Measurements from ENCODE around the gene ENHO.

Gene ENHO

DNA sequence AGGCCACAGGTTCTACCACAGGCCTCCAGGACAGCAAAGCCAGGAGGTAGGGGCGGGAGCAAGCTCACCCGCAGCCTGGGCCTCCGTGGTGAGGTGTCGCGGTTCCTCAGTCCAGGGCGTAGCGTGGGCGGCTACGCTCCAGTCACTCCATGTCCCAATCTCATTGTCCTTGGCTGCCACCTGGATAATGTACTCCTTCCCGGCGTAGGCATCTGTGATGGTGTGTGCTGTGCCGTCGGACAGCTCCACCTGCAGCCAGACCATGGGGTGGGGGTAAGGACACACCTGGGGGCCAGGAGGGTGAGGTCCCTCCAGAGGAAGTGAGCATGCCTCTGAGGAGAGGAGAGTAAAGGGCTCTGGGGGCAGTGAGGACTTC lies 29.8 kb upstream of the ENHO start:
- no peak overlapping the region for H3K27ac ChIP-seq (ENCODE audit: low read depth, low read length)
- no peaks in the 10 kb centered on the region for H4K20me1 ChIP-seq (ENCODE audit: control insufficient read depth, insufficient read depth, low read depth, low read length)
- no peak for TF ChIP-seq EZH2phosphoT487 (IDR thresholded peaks at IDR 0.05; ENCODE audit: borderline replicate concordance, low read length)
- TF ChIP-seq, protein P1, sequence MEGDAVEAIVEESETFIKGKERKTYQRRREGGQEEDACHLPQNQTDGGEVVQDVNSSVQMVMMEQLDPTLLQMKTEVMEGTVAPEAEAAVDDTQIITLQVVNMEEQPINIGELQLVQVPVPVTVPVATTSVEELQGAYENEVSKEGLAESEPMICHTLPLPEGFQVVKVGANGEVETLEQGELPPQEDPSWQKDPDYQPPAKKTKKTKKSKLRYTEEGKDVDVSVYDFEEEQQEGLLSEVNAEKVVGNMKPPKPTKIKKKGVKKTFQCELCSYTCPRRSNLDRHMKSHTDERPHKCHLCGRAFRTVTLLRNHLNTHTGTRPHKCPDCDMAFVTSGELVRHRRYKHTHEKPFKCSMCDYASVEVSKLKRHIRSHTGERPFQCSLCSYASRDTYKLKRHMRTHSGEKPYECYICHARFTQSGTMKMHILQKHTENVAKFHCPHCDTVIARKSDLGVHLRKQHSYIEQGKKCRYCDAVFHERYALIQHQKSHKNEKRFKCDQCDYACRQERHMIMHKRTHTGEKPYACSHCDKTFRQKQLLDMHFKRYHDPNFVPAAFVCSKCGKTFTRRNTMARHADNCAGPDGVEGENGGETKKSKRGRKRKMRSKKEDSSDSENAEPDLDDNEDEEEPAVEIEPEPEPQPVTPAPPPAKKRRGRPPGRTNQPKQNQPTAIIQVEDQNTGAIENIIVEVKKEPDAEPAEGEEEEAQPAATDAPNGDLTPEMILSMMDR (IDR thresholded peaks at IDR 0.05; ENCODE audit: low read depth, low read length, poor library complexity, severe bottlenecking) = no peak
- H3K27me3 ChIP-seq (ENCODE audit: control insufficient read depth, low read length) = no peaks in the 10 kb centered on the region
- no peaks in the 10 kb centered on the region for H3F3A ChIP-seq (ENCODE audit: control insufficient read depth, insufficient read depth)
- no peaks in the 10 kb centered on the region for H3K36me3 ChIP-seq (ENCODE audit: control insufficient read depth, low read length)
- no peaks in the 10 kb centered on the region for H3K4me1 ChIP-seq (ENCODE audit: control insufficient read depth, low read length)
- no peaks in the 10 kb centered on the region for H3K9me3 ChIP-seq (ENCODE audit: control insufficient read depth, insufficient read depth, low read length)
- H3K4me2 ChIP-seq (ENCODE audit: low read length) = no peak overlapping the region
- H3K4me3 ChIP-seq (ENCODE audit: low read length) = no peak overlapping the region
- H3K79me2 ChIP-seq (ENCODE audit: control insufficient read depth, low read length) = no peaks in the 10 kb centered on the region
- no peaks in the 10 kb centered on the region for H3K9me2 ChIP-seq (replicated peaks; ENCODE audit: control insufficient read depth, low read length)

DNA sequence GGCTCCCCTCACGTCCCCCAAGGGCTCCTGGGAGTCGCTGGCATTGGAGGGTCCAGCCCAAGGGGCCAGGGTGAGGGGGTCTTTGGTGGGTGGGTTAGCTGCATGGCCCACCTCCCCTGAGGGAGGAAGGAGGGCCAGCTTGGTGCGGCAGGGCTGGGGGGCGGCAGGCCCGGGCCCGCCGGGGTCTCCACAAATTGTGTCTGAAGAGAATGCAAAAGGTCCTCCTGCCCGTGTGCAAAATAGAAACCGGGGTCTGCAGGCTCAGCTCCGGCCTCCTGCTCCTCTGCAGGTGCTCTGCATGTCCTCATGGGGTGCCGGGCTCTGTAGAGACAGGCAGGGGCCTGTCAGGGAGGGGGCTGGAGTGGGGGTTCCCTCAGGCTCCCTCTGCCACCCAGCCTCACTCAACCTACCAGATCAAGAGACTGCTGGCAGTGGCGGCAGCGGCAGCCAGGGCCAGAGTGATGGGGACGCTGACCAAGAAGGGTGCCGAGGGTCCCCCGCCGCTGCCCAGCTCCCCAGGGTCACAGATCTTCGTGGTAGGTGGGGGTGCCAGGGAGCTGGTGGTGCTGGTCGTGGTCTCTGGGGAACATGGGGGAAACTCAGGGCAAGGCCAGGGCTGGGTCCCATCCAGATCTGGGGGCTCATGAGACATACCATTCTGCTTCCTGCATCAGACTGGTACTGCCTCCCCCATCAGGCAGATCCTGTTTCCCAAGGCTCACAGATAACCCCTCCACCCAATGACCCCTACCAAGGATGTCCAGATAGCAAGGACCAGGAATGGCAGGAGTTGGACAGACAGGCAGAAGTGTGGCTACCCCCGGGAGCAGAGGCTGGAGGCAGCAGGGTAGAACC lies 29.2 kb upstream of the ENHO start:
- Histone ChIP-seq H3K4me2 (ENCODE audit: low read length) (no peak overlapping the region), H3F3A (ENCODE audit: control insufficient read depth, insufficient read depth) (no peaks in the 10 kb centered on the region), H3K4me3 (ENCODE audit: low read length) (no peak overlapping the region), H3K9me2 (replicated peaks; ENCODE audit: control insufficient read depth, low read length) (no peaks in the 10 kb centered on the region), H4K20me1 (ENCODE audit: control insufficient read depth, insufficient read depth, low read depth, low read length) (no peaks in the 10 kb centered on the region), H3K27ac (ENCODE audit: low read depth, low read length) (no peak overlapping the region), H3K9me3 (ENCODE audit: control insufficient read depth, insufficient read depth, low read length) (no peaks in the 10 kb centered on the region), H3K36me3 (ENCODE audit: control insufficient read depth, low read length) (no peaks in the 10 kb centered on the region), H3K27me3 (ENCODE audit: control insufficient read depth, low read length) (no peaks in the 10 kb centered on the region), H3K79me2 (ENCODE audit: control insufficient read depth, low read length) (no peaks in the 10 kb centered on the region), H3K4me1 (ENCODE audit: control insufficient read depth, low read length) (no peaks in the 10 kb centered on the region)
- no peak for TF ChIP-seq EZH2phosphoT487 (IDR thresholded peaks at IDR 0.05; ENCODE audit: borderline replicate concordance, low read length)

DNA sequence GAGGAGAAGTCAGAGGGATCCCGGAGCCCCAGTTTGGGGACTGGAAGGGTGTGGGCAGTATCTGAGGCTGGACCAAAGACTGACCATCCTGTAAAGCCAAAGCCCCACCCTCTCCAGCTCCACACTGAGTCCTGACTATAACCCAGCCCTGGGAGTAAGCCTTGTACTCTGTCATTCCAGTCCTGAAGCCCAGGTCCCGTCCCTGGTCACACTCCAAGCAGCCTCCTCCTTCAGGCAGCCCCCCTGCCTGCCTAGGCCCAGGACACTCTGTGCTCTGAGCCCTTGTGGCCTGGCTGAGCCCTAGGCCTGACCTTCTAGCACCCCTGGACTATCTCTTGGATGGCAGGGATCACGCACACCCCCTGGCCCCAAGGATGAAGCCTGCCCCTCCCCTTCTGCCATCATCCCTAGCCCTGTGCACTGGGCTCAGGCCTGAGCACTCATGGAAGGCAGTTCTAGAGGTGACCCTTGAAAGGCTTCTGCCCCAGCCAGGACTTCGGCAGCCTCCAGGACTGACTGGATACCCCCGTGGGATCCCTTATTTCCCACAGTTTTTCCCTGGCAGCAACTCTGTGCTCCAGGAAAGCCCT lies 28.0 kb upstream of the ENHO start:
- Histone ChIP-seq H3K79me2 (ENCODE audit: control insufficient read depth, low read length) (no peaks in the 10 kb centered on the region), H3K27ac (ENCODE audit: low read depth, low read length) (no peak overlapping the region), H3K4me3 (ENCODE audit: low read length) (no peak overlapping the region), H3K9me3 (ENCODE audit: control insufficient read depth, insufficient read depth, low read length) (no peaks in the 10 kb centered on the region), H3K4me1 (ENCODE audit: control insufficient read depth, low read length) (no peaks in the 10 kb centered on the region), H3K27me3 (ENCODE audit: control insufficient read depth, low read length) (no peaks in the 10 kb centered on the region), H4K20me1 (ENCODE audit: control insufficient read depth, insufficient read depth, low read depth, low read length) (no peaks in the 10 kb centered on the region), H3K36me3 (ENCODE audit: control insufficient read depth, low read length) (no peaks in the 10 kb centered on the region), H3K9me2 (replicated peaks; ENCODE audit: control insufficient read depth, low read length) (no peaks in the 10 kb centered on the region), H3K4me2 (ENCODE audit: low read length) (no peak overlapping the region), H3F3A (ENCODE audit: control insufficient read depth, insufficient read depth) (no peaks in the 10 kb centered on the region)
- TF ChIP-seq, protein P1 (IDR thresholded peaks at IDR 0.05; ENCODE audit: low read depth, low read length, poor library complexity, severe bottlenecking) = no peak
- TF ChIP-seq EZH2phosphoT487 (IDR thresholded peaks at IDR 0.05; ENCODE audit: borderline replicate concordance, low read length) = no peak

Data from DOHH2 (cell line).